GM21526 (cell line): ENCODE results near the gene CTIF.

ENCODE experiments used
- ATAC-seq: cut with Tn5 transposase; IDR thresholded peaks from one replicate; pipeline ENCODE4 v1.9.1; 2021; ENCODE audit warnings: moderate library complexity; ENCODE audit not compliant: unreplicated experiment, low FRiP score

The CTIF gene

GRCh38 chr18:48824231-48824970 is 285.6 kb downstream of the CTIF start:
- no peak for ATAC-seq

DNA sequence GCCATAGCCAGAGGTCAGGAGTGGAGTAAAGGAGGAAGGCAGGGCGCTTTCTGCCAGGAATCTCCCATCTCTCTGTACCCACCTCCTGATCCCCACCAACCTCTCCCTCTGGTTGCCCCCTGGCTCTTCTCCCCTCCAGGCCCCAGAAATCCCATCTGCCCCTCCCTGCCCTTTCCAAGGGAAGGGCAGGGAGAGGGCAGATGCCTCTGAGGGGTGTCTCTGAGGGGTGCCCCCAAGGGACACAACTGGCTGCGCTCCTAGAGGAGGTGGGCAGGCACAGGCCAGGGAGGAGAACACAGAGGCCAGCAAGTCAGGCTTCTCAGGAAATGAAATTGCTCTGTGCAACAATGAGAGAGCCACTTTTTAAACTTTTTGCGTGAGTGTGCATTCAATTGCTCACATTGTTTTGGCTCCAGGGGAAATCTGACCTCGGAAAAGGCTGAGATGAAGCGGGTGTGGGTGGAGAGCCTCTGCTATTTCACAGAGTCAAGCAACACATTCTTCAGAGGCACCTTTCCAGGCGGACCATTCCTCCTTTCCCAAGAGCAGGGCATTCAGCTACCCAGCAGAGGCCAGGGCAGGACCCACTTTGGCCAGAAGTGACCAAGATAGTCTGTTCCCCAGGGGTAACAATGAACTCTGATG is 286.4 kb downstream of the CTIF start:
- ATAC-seq, result no peak

GRCh38 chr18:48826271-48826670 is 287.4 kb downstream of the CTIF start:
- ATAC-seq, result no peak

- no peak for ATAC-seq
Observed at GRCh38 chr18:48826806-48827205, 288.0 kb downstream of the CTIF start.

GRCh38 chr18:48827291-48828193 is 288.7 kb downstream of the CTIF start:
- ATAC-seq, result no peak

- no peak for ATAC-seq
Observed at GRCh38 chr18:48828194-48828545, 289.3 kb downstream of the CTIF start.

GRCh38 chr18:48828691-48829442 is 290.0 kb downstream of the CTIF start:
- ATAC-seq, result no peak

DNA sequence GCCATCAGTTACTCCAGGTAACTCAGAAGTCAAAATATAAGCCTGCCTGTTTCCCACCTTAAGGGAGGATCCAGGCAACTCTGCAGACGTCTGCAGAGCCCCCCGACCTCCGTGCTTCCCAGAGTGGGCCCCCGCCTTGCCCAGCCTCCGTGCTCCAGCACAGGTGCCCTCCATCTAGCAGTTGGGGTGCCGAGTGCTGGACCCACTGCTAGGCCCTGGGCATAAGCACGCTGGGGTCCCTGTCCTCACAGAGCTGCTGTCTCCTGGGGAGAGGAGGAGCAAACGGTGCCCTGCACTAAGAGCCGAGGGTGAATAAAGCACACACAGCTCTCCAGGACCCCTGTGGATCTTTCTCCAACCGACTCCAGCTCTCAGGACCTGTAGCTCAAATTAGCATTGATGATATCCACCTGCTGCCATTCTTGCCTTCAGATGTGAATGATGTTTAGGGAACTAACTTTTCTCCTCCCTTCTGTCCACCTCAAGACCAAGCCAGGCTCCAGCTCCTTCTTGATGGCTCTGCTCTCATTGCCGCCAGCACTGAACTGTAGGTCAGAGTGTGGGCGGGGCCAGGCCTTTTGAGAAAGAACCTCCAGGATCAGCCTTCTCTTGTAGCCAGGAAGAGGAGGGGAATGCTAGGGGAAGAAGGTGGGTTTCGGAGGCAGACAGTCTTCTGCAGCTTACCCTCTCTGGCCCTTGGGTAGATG is 290.8 kb downstream of the CTIF start:
- no peak for ATAC-seq

DNA sequence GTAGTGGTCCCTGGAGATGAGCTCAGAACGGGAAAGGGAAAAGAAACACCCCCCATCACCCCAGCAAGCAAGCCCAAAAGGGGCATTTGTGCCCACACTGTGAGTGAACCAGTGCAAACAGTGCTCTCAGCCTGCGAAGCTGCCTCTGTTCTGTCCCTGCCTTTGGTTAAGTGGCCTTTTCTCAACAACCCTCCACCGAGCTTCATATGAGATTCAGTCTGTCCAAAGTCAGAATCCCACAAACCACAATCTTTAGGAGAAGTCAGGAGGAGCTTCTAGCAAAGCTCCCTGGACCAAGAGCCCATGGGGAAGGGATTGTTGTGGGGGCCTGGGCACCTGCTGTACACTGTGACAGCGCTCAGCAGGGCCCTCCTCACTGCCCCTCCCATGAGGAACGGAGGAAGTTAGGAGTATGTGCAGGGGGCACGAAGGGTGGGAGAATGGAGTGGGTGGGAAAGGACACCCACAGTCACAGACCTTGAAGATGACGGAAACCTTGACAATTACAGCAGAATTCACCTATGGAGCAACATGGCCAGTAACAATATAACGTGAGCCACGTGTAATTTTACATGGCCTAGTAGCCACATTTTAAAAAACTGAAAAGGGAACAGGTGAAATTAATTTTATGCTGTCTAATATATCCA is 292.4 kb downstream of the CTIF start:
- ATAC-seq, result no peak

- no peak for ATAC-seq
Observed at GRCh38 chr18:48831802-48832201, 293.0 kb downstream of the CTIF start.

DNA sequence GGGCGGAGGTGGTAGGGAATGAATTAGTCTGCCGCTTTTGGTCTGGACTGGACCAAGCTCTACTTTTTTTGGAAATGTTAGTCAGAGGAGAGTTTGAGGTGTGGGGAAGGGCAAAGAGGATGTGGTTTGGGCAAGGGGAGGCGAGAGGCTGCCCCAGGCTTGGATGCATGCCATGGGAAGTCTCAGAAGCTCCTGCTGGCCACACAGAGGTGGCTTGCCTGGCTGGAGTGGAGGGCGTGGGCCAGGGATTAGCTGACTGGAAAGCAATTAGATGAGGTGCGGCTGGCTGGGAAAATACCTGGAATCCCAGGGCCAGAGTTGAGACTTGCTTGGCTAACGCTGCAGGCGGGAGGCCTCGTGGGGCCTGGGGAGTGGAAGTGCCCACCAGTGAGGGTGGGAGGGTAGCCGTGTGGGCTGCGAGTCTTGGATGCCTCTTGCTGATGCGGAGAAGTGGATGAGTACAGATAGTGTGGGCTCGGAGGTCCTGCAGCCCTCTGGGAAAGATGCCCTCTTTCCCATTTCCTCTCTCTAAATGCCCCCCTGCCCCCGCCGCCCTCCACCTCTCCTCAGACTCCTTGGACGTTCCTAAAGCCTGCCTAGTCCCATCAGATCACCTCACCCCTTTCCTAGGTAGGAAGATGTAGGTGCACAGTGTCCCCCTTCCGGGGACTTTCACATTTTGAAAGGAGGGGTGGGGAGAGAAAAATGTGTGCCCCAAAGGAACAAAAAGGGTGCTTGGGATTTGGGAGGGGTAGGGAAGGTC is 294.3 kb downstream of the CTIF start:
- ATAC-seq, result no peak

GRCh38 chr18:48833701-48834412 is 295.0 kb downstream of the CTIF start:
- peak; percentile 82 for ATAC-seq

DNA sequence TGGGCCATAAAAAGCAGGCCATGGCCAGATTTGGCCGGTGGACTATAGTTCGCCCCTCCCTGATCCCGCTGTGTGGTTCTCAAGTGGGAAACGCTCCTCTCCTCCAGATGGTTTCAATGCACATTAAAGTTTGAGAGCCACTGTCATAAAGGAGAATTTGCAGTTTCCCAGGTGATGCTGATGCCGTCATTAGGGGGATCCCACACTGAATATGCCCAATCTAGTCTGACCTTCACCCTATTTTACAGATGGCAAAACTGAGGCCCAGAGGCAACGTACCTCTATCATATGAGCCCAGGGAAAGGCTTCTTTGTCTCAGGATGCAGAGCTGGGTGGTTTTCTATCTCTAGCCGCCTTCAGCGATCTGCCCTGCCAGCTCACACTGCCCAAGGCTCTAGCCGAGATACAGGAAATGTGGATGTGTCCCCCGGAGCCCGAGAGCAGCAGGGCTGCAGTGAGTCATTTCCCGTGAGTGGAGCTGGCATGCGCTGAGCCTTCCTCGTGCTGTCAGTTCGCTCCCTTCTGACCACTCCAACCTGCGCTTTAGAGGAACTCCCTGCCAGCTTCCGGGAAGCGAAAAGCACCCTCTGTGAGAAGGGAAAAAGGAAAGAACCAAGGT is 295.7 kb downstream of the CTIF start:
- peak; percentile 62 for ATAC-seq

DNA sequence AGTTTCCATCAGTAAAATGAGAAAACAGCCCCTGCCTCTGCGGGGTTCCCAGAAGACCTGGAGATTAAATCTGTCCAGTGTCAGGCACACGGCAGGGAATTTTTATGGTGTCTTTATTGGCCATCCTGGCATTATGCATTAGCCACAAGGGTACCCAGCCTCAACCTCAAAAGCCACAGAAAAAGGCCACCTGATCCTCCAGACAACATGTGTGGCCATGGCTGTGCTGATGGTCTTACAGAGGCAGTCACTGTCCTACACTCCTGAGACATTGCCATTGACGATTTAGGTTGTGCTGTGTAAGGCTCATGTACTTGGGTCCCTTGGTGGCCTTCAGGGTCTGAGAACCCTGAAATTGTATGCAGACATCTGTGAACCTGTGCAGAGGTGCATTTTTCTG is 296.3 kb downstream of the CTIF start:
- no peak for ATAC-seq

GRCh38 chr18:48835745-48836170 is 296.9 kb downstream of the CTIF start:
- ATAC-seq, result no peak

- ATAC-seq, result no peak
Observed at GRCh38 chr18:48836231-48836805, 297.5 kb downstream of the CTIF start.
